ENCODE results near the gene DCHS1.

Gene DCHS1

DNA sequence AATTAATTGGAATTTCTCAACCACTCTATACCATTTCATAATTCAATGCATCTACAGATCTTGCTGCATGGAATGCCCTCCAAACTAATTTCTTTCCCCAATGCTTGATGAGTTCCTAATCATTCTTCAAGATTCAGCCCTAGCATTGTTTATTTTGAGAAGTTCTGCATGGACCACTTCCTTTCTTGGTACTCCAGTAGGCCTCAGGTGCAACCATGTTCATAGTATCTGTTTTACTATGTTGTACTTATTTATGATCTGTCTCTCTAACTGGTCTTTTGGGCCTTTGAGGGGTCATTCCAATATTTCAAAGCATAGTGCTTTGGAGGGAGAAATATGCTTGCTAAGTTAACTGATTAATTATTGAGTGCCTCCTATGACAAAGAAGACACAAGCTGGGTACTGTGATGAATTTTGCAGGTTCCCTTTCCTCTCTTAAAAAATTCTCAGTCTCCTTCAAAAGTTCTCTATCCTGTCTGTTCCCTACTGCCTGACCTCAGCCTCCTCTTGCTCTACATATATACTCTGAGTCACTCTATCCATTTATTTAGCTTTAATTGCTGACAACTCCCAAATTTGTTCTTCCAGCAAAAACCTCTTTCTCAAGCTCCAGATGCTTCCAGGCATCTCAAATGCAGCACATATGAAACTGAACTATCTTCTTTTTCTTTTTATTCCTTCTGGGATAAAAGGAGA lies 18.1 kb upstream of the DCHS1 start:
- DNase-seq (ENCODE audit: low read depth), result no peak

DNA sequence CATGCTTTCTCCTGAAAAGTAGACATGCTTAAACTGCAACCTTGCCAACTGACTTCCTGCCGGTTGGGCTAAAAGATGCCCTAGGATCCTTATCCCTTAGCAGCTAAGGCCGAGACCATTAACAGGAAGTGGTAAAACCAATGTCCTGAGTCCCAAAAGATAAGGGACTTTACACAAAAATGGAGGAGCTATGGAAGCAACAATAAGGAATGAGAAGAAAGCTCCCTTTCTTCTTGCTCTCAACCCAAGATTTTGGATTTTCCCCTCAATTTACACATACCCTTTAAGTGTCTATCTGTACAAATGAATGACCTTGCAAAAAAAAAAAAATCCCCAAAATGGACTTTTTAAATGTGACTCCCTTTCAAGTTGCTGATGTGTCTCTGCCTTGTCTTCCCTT lies 16.4 kb upstream of the DCHS1 start:
- no peak for DNase-seq (ENCODE audit: low read depth)

DNA sequence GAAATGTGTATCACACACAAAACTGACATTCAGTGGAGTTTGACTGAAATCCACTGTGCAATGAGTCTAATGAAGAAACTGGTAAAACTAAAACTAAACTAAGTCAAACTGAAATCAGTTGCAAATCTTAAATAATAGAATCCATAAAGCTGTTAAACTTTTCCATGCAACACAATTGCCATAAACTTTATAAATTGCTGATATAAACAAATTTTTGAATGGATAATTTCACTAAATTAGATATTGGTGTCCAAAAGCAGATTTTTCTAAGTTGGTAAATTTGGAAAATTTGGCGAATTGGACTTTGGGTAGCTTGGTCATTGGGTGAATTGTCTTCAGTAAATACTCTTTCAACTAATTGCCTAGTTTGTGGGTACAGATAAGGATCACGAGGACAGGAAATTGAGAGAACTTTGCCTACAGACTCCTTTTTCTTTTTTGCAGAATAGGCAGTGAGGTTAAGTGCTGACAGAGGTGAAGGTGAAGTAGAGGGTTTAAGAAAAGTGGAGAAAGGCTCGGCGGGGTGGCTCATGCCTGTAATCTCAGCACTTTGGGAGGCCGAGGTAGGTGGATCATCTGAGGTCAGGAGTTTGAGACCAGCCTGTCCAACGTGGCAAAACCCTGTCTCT lies 14.7 kb upstream of the DCHS1 start:
- DNase-seq (ENCODE audit: low read depth), result no peak

DNA sequence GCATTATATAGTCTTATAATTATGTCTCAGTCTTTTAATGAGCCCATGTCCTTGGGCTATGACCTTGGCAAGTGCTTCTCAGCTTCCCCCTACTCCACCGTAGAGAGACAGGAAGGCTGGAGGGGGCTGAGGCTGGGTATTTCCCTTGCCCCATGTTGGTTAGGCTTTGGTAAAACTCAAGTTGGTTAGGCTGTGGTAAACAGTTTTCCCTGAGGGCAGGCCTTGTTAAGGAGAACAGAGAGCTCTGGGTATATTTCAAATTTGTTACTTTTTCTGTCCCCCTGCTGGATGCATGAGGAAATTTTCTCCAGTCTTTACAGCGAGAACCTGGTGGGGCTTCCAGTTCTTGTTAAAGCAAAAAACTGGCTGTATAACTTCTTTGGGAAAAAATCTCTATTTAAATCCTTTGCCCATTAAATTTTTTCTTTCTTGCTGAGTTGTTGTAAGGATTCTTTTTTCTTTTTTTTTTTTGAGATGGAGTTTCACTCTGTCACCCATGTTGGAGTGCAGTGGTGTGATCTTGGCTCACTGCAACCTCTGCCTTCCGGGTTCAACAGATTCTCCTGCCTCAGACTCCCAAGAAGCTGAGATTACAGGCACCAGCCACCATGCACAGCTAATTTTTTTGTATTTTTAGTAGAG lies 12.2 kb upstream of the DCHS1 start:
- no peak for DNase-seq (ENCODE audit: low read depth)

DNA sequence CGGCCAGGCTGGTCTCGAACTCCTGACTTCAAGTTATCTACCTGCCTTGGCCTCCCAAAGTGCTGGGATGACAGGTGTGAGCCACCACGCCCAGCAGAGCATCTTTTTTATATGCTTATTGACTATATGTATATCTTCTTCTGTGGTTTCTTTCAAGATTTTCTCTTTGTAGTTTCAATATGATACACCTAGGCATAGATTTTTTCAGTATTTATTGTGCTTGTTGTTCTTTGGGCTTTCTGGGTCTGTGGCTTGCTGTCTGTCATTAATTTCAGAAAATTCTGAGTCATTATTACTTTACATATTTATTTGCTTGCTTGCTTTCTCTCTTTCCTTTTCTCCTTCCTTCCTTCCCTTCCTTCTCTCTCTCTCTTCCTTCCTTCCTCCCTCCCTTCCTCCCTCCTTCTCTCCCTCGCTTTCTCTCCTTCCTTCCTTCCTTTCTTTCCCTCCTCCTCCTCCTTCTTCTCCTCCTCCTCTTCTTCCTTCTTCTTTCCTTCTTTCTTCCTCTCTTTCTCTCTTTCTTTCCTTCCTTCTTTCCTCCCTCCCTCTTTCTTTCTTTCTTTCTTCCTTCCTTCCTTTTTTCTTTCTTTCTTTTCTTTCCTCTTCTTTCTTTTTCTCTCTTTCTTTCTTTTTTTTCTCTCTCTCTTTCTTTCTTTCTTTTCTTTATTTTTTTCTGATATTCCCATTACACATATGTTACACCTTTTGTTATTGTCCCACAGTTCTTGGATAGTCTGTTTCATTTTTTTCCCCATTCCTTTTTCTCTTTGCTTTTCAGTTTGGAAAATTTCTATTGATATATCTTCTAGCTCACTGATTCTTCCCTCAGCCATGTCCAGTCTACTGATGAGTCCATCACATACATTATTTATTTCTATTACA lies 10.9 kb upstream of the DCHS1 start:
- no peak for DNase-seq (ENCODE audit: low read depth)

DNA sequence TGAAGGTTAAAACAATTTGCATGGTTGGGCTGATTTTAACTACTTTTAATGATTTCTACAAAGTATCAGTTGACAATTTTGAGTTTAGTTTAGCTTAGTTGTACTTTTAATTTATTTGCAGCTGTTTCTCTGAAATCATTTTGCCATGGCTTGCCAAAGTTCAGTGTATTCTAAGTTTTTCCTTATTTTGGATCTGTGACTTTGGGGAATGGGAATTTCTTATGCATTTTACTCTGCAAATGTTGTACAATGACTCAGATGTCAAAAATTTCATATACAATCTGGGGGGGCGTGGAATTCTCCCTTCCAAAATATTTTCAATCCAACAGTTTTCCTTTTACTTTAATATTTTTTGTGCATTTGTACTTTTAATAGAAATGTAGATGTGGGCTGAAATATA lies 8.9 kb upstream of the DCHS1 start:
- no peak for DNase-seq (ENCODE audit: low read depth)

DNA sequence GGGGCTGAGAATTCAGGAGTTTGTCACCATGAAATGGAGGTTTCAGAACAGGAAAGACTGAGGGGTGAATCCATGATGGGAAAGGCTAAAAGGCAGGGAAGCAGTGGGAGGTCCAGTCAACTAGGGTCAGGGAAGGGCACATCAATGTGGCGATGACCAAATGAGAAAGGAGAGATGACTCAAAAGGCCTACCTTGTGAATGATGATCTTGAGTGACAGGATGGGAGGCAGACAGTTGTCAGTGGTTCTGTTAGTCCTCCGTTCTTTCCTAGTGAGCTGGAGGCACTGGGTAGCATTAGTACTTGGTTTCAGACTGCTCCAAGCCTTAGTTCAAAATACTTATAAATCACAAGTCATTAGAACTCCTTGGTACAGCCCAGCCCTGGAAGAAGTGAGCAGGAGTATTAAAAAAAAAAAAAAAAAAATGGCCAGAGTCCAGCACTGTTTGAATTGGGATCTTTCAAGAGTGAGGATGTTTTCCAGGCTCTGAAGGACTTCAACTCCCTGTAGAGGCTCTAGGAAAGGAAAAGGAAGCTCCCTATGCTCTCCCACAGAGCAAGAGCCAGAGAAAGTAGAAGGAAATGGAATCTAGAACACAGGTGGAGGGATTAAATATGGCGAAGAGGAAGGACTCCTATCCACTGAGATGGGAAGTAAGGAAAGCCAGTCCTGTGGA lies 8.3 kb upstream of the DCHS1 start:
- DNase-seq (ENCODE audit: low read depth), result no peak

DNA sequence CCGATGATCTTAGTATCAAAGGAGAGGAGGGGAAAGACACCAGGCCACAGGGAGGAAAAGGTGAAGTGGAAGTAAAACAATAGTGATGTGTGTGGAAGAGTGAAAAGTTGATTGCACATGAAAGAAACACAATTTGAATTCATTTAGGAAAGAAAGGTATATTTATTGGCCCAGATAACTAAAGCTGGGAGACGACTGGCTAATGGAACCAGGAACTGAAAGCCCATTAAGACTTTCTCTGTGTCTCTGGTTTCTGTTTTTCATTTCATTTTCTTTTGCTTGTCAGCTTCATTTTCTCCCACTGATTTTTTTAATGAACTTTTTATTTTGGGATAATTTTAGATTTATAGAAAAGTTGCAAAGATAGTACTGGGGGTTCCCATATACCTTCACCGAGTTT lies 5.1 kb upstream of the DCHS1 start:
- no peak for DNase-seq (ENCODE audit: low read depth)

DNA sequence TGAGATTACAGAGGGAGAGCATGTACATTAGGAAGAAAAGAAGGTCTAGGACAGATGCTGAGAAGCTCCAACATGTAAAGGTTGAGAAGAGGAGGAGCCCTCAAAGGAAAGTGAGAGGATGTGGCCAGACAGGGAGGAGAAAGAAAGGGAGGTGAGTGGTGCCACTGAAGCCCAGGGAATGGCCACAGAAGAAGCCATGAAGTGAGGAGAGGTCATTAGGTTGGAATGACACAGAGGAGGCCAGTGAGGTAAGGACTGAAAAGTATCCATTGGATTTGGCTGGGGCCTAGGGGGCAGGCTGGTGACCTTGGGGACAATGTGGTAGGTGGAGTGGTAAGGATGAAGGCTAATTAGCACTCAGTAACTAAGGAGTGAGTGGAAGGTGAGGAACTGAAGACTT lies 3.0 kb upstream of the DCHS1 start:
- no peak for DNase-seq (ENCODE audit: low read depth)

DNA sequence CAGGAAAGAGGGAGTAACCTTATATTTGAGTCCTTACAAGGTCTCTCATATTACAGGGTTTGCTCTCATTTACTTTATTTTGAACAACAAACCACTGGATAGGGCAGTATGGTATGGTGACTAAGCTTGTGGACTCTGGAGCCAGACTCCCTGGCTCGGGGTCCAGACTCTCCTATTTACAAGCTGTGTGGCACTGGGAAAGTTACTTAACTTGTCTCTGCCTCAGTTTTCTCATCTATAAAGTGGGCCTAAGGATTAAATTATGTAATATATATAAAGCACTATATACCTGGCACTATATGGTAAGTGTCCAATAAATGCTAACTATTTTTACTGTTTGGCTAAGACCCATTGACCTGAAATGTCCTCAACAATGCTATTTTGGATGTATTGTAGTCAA lies 1.7 kb upstream of the DCHS1 start:
- DNase-seq (ENCODE audit: low read depth), result no peak

DNA sequence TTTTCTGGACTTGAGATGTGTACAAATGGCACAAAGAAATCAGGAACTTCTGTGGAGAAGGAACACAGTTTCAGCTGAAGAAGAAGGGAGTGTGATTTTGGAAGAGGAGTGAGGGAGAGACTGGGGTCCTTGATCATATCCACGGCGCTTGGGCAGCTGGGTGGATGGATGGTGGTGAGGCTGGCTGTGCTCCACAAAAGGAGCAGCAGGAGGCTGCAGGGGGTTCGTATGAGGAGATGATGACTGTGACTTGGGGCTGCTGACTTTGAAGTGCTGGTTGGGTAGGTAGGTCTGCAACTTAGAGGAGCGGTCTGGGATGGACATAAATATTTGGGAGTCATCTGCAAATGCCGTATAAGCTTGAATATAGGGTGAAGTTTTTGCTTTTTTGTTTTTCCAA lies 1.3 kb upstream of the DCHS1 start:
- DNase-seq (ENCODE audit: low read depth), result no peak

DNA sequence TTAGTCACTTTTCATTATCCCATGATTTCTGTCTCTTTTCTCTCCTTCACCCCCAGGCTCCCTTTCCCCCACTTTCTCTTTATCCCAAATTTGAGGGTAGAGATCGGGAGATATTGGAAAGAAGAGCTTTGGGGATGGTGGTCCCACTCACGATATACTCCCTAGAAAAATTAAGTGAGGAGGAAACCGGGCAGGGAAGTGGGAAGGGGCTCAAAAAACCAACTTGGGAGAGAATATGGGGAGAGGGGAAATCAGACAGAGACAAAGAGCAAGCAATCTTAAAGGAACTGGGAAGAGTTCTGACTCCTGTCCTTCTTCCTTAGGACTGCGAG lies 941 bp upstream of the DCHS1 start:
- DNase-seq (ENCODE audit: low read depth), result no peak

DNA sequence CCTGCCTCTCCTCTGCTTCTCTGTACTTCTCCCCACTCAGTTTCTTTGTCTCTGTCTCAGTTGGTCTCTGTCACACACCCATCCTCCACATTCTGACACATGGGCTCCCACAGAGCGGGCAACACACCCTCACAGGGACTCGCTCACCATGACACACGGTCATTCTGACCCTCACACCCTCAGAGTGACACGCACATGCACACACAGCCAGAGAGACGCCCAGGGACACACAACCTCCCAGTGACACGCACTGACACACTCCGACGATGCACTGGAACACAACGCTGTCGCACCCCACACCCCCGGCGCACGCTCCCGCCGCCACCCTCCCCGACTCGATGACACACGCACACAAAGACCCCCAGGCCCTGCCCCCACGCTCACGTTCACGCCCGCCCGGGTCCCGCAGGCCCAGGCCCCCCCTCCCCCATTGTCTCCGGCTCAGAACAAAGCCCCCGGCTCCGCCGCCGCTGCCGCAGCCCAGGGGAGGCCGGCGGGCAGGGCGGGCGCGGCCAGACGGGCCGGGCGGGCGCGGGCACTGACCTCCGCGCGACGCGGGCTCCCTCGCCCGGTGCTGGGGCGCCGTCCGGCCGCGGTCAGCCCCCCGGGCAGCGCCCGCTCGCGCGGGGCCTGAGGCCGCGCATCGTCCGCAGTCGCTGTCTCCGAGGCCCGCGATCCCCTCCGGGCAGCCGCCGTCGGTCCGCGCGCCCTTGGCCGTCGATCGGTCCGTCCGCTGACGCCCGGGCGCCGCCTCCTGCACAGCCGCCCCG lies 404 bp downstream of the DCHS1 start:
- DNase-seq (ENCODE audit: low read depth), result no peak

DNA sequence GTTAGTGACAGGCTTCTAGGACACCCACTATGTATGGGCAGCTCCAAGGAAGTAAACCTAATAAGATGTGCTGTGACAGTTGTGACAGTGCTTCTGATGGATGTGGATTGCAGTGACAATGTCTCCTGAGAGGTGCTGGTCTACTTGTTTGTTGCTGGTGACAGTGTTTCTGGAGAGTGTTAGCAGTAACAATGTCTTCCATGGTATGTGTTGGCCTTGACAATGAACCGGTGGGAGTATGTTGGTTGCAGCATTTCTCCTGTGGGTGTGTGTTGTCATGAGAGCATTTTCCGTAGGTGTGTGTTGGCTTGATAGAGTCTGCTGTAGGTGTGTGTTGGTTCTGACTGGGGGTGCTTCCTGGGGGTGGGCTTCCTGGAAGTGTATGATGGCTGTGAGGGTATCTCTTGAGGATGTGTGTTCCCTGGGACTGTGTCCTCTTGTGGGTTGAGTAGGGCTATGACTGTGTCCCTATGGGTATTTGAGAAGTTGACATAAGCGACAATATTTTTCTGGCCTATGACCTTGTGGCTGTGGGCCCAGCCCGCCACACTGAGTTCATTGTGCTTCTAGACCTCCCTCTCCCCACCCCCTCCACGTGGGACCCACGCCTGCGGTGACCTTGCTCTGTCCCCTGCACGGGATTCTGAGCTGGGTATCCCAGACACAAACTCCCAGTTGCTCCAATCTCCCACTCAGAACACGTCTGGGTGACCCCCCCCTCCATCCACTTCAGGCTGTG lies 1.2 kb downstream of the DCHS1 start:
- DNase-seq (ENCODE audit: low read depth), result no peak

DNA sequence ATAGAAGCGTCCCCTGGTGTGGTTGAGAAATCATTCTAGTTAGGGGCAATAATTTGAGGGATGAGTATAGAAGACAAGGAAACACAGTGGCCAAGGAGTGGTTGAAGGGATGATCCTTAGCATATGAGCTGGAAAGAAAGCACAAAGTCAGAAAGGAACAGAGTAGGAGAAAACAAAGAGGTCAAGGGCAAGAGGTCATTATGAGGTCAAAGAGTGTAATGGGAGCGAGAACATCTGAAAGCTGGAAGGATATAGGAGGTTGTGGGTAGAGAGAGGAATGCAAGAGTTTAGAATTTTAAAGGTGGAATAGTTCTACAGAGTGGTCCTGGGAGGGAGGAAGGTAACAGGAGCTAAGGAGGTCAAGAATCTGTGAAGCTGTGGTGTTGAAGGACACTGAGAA lies 2.0 kb downstream of the DCHS1 start:
- DNase-seq (ENCODE audit: low read depth), result no peak

DNA sequence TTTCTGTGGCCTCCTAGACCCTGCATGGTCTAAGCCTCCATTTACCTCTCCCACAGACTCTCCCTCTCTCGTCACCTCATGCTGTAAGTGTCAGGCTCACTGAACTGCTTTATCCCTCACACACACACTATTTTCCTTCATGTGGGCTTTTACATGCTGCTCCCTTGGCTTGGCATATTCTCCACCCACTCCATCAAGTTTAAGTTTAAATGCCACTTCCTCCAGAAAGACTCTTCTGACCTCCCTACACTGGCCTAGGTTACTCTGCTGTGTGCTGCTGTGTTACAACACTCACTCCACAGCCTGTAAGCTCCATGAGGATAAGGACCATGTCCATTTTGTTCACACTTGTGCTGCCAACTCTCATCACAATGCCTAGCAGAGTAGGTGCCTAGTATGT lies 2.5 kb downstream of the DCHS1 start:
- no peak for DNase-seq (ENCODE audit: low read depth)

DNA sequence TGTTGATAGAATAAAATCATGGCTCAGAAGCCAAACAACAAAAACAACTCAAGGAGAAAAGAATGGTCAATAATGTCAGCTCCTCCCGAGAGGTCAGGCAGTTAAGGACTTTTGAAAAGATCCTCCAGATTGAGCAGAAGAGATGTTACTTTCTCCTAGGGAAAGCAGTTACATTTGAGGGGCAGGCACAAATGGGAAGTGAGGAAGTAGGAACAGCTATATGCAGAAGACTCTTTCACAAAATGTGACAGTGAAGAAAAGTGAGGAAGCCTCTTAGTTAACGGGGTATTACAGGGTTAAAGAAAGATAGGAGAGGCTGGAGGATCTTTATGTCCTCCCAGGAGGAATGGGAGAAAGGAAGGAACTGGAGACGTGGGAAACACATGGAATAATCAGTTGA lies 3.4 kb downstream of the DCHS1 start:
- no peak for DNase-seq (ENCODE audit: low read depth)

DNA sequence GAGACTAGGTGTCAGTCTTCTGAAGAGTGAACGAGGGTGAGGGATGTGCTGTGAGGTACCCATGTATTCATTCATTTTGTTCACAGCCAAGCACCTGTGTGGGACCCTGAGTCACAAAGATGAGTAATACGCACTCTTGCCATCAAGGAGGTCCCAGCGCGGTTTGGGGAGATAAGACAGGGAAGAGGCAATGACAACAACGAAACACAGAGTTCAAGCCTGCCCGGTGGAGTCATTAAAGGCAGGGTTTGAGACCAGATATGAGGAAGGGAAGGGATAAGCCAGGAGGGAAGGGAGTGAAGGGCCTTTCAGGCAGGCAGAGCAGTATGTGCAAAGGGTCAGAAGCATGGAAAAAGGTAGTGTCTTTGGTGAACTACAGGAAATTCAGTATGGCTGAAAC lies 4.6 kb downstream of the DCHS1 start:
- no peak for DNase-seq (ENCODE audit: low read depth)

DNA sequence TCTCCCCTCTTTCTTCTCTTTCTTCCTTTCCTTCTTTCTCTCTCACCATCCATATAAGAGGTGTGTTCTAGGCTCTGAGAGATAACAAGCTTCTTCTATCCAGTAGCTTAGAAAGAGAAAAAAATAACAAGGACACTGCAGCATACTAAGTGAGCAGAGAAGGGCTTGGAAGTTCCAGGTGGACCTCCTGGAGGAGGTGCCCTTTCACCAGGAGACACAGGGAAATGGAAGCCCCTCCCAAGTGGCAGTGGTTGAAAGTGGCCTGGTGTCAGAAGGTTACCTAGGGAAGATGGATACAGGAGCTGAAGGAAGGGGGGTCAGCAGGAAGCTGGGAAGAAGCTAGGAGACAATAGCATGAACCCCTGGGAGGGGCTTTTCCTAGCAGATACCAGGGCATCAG lies 5.5 kb downstream of the DCHS1 start:
- no peak for DNase-seq (ENCODE audit: low read depth)

DNA sequence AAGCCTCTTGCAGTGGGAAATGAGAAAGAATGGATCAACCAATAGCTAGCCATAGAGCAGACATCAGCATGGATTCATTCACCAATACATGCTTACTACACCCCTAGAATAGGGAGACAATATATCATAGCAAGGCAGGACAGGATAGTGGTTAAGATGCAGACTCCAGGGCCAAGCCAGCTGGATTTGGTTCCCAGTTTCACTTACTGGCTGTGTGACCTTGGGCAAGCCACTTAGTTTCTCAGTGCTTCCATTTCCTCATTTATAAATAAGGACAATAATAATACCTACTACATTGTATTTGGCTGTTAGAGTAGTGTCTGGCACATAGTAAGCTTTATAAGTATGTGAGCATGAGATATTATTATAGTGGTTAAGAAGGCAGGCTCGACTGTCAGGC lies 7.1 kb downstream of the DCHS1 start:
- no peak for DNase-seq (ENCODE audit: low read depth)

DNA sequence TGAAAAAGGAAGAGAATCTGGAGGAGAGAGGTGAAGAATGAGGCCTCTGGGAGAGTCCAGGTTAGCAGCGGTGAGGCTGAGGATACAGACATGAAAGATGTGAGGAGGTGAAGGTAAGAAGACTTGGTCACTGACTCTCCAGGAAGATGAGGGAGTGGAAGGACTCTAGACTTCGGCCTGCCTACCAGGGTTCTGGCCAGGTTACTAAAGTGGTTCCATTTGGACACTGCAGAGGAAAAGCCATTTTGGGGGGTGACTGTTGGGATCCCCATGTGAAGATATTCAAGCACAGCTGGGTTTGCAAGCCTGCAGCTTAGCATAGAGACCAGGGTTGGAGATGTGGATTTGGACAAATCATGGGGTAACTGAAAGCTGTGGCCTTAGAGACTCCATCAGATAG lies 7.8 kb downstream of the DCHS1 start:
- DNase-seq (ENCODE audit: low read depth), result no peak

All from activated T-cell treated with anti-CD3 and anti-CD28 coated beads for 48 hours (primary cell).